GM21528 (cell line): ENCODE measurements around the gene F10.

Experiments used
- ATAC-seq: cut with Tn5 transposase; IDR thresholded peaks from one replicate; pipeline ENCODE4 v1.9.1; 2021; ENCODE audit warnings: mild to moderate bottlenecking, moderate library complexity; ENCODE audit not compliant: unreplicated experiment, low FRiP score

The F10 gene

GRCh38 chr13:113115363-113116205, 7.0 kb upstream of the F10 start:
- no peak for ATAC-seq

- no peak for ATAC-seq
Observed at GRCh38 chr13:113116206-113116800, 6.3 kb upstream of the F10 start.

GRCh38 chr13:113116871-113117271, 5.7 kb upstream of the F10 start:
- ATAC-seq: no peak

- ATAC-seq: no peak
Observed at GRCh38 chr13:113117335-113117872, 5.2 kb upstream of the F10 start.

- no peak for ATAC-seq
Observed at GRCh38 chr13:113117911-113118260, 4.7 kb upstream of the F10 start.

- ATAC-seq: no peak
Observed at GRCh38 chr13:113118261-113119021, 4.2 kb upstream of the F10 start.

GRCh38 chr13:113119166-113119821, 3.3 kb upstream of the F10 start:
- ATAC-seq: no peak

GRCh38 chr13:113119822-113120189, 2.8 kb upstream of the F10 start:
- ATAC-seq: no peak

- no peak for ATAC-seq
Observed at GRCh38 chr13:113120300-113121182, 2.1 kb upstream of the F10 start.

- ATAC-seq: no peak
Observed at GRCh38 chr13:113121183-113121927, 1.2 kb upstream of the F10 start.

GRCh38 chr13:113121928-113122471, 599 bp upstream of the F10 start:
- ATAC-seq: no peak

GRCh38 chr13:113123226-113124201, 915 bp downstream of the F10 start:
- no peak for ATAC-seq

GRCh38 chr13:113124211-113124970, 1.8 kb downstream of the F10 start:
- no peak for ATAC-seq

GRCh38 chr13:113125506-113126264, 3.1 kb downstream of the F10 start:
- ATAC-seq: no peak

- no peak for ATAC-seq
Observed at GRCh38 chr13:113126265-113127150, 3.9 kb downstream of the F10 start.
